ENCODE data around the gene IDH1. TPM values are rescaled to one million over a fixed set of nuclear protein-coding genes. Genes with fewer than 3 reads are reported as not detected.

IDH1 gene
- total RNA-seq, 1 experiment from 2014 or later: 80.2 TPM

DNA sequence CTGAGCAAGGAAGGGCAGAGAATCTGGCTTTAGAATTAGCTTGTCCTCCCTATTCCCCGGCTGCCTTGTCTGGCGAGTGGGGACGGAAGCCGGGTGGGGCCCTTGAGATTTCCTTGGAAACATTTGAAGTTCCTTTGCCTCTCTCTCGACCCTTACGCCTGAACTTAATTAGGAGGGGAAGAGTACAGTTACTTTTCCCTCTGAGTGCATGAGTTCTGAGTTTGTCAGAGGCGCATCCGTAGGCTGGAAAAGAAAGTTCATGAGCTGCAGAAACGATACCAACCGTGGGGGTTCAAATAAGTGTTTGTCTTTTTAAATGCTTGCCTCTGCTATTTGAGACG is 11.7 kb upstream of the IDH1 start:
- peak overlapping the region; percentile 96 for H3K27ac ChIP-seq (ENCODE audit: low read length)
- in situ Hi-C loops (cut with HindIII; ENCODE audit: low pct_unique_long_range_greater_than_20kb, low sequenced_read_pairs) (no loop called here), intact Hi-C loops (cut with micrococcal nuclease; ENCODE audit: unreplicated experiment) (no loop called here)
- H3K9me3 ChIP-seq (ENCODE audit: control insufficient read depth, insufficient read depth, low read depth, low read length): no peaks in the 10 kb centered on the region
- BruUV-seq (replicated peaks): no TSS peak
- ATAC-seq: no peak; the same call in 1 of the 2 replicates
- H3K4me1 ChIP-seq (ENCODE audit: control insufficient read depth, insufficient read depth, low read length): peaks cover 18% of the 10 kb centered on the region
- DNase-seq (ENCODE audit: low read depth, low spot score): no peak
- no peaks in the 10 kb centered on the region for H3K27me3 ChIP-seq (ENCODE audit: control insufficient read depth, insufficient read depth, low read length)
- POLR2A ChIA-PET: interaction anchor here (0.6 kb wide), 1 partner anchor 69 kb away, joined by 4 read pairs; no protein-coding TSS in a partner anchor
- TF ChIP-seq, protein P1, sequence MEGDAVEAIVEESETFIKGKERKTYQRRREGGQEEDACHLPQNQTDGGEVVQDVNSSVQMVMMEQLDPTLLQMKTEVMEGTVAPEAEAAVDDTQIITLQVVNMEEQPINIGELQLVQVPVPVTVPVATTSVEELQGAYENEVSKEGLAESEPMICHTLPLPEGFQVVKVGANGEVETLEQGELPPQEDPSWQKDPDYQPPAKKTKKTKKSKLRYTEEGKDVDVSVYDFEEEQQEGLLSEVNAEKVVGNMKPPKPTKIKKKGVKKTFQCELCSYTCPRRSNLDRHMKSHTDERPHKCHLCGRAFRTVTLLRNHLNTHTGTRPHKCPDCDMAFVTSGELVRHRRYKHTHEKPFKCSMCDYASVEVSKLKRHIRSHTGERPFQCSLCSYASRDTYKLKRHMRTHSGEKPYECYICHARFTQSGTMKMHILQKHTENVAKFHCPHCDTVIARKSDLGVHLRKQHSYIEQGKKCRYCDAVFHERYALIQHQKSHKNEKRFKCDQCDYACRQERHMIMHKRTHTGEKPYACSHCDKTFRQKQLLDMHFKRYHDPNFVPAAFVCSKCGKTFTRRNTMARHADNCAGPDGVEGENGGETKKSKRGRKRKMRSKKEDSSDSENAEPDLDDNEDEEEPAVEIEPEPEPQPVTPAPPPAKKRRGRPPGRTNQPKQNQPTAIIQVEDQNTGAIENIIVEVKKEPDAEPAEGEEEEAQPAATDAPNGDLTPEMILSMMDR (IDR thresholded peaks at IDR 0.05): no peak
- TF ChIP-seq SIN3A (IDR thresholded peaks at IDR 0.05; ENCODE audit: borderline replicate concordance, insufficient read depth, low read depth, low read length) (no peak), TCF7L2 (IDR thresholded peaks at IDR 0.05; ENCODE audit: low read depth, low read length) (no peak), POLR2AphosphoS5 (IDR thresholded peaks at IDR 0.05; ENCODE audit: low read depth, low read length) (no peak)
- TF ChIP-seq, protein P2, sequence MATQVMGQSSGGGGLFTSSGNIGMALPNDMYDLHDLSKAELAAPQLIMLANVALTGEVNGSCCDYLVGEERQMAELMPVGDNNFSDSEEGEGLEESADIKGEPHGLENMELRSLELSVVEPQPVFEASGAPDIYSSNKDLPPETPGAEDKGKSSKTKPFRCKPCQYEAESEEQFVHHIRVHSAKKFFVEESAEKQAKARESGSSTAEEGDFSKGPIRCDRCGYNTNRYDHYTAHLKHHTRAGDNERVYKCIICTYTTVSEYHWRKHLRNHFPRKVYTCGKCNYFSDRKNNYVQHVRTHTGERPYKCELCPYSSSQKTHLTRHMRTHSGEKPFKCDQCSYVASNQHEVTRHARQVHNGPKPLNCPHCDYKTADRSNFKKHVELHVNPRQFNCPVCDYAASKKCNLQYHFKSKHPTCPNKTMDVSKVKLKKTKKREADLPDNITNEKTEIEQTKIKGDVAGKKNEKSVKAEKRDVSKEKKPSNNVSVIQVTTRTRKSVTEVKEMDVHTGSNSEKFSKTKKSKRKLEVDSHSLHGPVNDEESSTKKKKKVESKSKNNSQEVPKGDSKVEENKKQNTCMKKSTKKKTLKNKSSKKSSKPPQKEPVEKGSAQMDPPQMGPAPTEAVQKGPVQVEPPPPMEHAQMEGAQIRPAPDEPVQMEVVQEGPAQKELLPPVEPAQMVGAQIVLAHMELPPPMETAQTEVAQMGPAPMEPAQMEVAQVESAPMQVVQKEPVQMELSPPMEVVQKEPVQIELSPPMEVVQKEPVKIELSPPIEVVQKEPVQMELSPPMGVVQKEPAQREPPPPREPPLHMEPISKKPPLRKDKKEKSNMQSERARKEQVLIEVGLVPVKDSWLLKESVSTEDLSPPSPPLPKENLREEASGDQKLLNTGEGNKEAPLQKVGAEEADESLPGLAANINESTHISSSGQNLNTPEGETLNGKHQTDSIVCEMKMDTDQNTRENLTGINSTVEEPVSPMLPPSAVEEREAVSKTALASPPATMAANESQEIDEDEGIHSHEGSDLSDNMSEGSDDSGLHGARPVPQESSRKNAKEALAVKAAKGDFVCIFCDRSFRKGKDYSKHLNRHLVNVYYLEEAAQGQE (IDR thresholded peaks at IDR 0.05; ENCODE audit: insufficient read depth in 1 of 2, low read depth in 2 of 2, low read length in 1 of 2): no peak
- CTCF ChIA-PET: interaction anchor here (1.3 kb wide), 1 partner anchor 12 kb away, joined by 5 read pairs; the partner anchor contains the start of gene IDH1
- H3K4me3 ChIP-seq (ENCODE audit: low read depth in 2 of 2, low read length in 2 of 2): peak overlapping the region; percentile 84 to 90
- H3K36me3 ChIP-seq (ENCODE audit: control insufficient read depth, insufficient read depth, low read length): peaks cover 12% of the 10 kb centered on the region

DNA sequence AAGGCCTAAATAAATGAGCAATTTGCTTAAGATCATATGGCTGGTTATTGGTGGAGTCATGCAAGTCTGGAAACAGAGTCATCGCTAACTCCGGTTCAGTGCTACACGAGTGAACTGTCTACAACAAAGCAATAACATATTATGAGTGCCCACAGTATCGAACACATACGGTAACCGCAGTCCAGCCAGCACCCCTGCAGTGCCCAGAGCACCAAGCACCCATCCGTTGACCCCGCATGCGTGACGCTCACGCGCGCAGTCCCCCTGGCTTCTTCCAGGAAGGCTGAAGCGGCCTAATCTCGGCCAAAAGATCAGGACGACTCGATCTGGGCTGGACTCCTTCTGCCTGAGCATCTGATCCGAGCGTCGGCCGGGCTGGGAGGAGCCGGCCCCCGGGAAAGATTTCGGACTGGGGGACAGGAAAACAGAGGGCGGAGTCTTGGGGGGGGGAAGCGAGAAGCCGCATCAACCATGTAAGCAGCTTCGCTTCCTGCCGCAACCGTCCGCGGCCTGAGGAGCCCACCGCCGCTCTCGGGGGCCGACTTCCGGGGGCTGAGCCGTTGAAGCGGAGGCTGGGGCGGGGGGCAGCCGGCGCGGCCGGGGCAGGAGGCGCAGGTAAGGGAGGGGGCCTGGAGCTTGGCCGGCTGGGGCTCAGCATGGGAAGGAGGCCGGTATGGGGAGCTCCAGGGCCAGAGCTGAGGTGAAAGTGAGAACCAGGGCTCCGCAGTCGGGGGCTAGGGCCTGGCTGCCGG is 11.1 kb upstream of the IDH1 start, which contains the start of gene PIKFYVE:
Gene PIKFYVE (plus strand): TSS at position 455 of the 752 bp plus-strand sequence. CDS start 5,265 bp downstream, outside the sequence.
- peaks cover 6% of the 10 kb centered on the region for H3K36me3 ChIP-seq (ENCODE audit: control insufficient read depth, insufficient read depth, low read length)
- DNase-seq (ENCODE audit: low read depth, low spot score) (peak; percentile 96), ATAC-seq (peak; percentile 98)
- peak within 1 kb of the TSS; percentile 84 to 90 for H3K4me3 ChIP-seq (ENCODE audit: low read depth in 2 of 2, low read length in 2 of 2)
- H3K9me3 ChIP-seq (ENCODE audit: control insufficient read depth, insufficient read depth, low read depth, low read length): no peaks in the 10 kb centered on the region
- intact Hi-C loops (cut with micrococcal nuclease; ENCODE audit: unreplicated experiment): no loop called here
- ChIA-PET CTCF (interaction anchor here (1.3 kb wide), 1 partner anchor 11 kb away, joined by 5 read pairs; the partner anchor contains the start of gene IDH1), POLR2A (interaction anchor here (0.6 kb wide), 1 partner anchor 519 kb away, joined by 6 read pairs; no protein-coding TSS in a partner anchor)
- in situ Hi-C loops (cut with HindIII; ENCODE audit: low pct_unique_long_range_greater_than_20kb, low sequenced_read_pairs): no loop called here
- H3K4me1 ChIP-seq (ENCODE audit: control insufficient read depth, insufficient read depth, low read length): peaks cover 18% of the 10 kb centered on the region
- BruUV-seq (replicated peaks): no TSS peak
- TF ChIP-seq, protein P1 (IDR thresholded peaks at IDR 0.05): no peak
- TF ChIP-seq SIN3A (IDR thresholded peaks at IDR 0.05; ENCODE audit: borderline replicate concordance, insufficient read depth, low read depth, low read length) (0 out of 2 replicates have a peak, but pooled peaks have one; percentile 58), TCF7L2 (IDR thresholded peaks at IDR 0.05; ENCODE audit: low read depth, low read length) (peak; percentile 81; the same call in 1 of the 2 replicates), POLR2AphosphoS5 (IDR thresholded peaks at IDR 0.05; ENCODE audit: low read depth, low read length) (peak; percentile 67)
- TF ChIP-seq, protein P2 (IDR thresholded peaks at IDR 0.05; ENCODE audit: insufficient read depth in 1 of 2, low read depth in 2 of 2, low read length in 1 of 2): peak in 1 of 2 experiments; percentile 46; a peak in 1 of 4 replicates
- H3K27ac ChIP-seq (ENCODE audit: low read length): peak within 1 kb of the TSS; percentile 96
- no peaks in the 10 kb centered on the region for H3K27me3 ChIP-seq (ENCODE audit: control insufficient read depth, insufficient read depth, low read length)

Data from Panc1 (cell line).